ENCODE results near the gene ZNF496.
A peak's percentile ranks its signal among the peaks of the same experiment; 100 is the strongest.

The ZNF496 gene

DNA sequence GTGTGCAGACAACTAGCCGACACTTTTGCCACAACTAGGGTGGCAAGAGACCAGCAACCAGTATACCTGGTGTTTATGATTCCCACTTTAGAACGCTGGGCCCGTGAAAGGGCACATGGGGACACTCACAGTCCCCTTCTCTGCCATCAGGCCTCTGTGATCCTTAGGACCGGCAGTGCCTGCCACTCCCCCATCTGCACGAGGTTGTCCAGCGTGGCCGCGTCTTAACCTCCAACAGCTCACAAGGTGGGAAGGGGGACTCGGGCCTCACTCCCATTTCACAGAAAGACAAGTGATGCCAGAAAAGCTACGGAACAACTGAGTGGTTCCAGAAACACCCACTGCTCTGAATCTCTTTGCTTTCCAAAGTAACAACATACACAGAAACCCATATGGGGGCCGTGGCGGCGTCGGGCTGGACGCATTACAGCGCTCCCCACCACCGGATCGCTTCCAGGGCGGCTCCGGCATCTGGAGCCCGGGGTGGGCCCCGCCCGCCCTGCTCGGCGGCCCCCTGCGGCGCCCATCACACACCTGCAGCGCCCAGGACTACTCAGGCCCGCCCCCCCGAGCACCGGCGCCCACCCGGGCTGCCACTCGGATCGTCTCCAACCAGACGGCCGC is 1.0 kb downstream of the ZNF496 start:
- peak overlapping the region; percentile 89 for H3K9ac ChIP-seq (ENCODE audit: low read depth, low read length)
- peaks cover 28% of the 10 kb centered on the region for H4K20me1 ChIP-seq (ENCODE audit: insufficient read depth, low read length)
- H3K27me3 ChIP-seq (ENCODE audit: insufficient read depth, low read length, poor library complexity): no peaks in the 10 kb centered on the region
- H3K79me2 ChIP-seq (ENCODE audit: insufficient read depth, low read length): peaks cover 52% of the 10 kb centered on the region
- H2AFZ ChIP-seq (ENCODE audit: low read depth, low read length): peak overlapping the region; percentile 88
- no peaks in the 10 kb centered on the region for H3K9me3 ChIP-seq (ENCODE audit: insufficient read depth, low read length, severe bottlenecking)
- peak overlapping the region; percentile 97 for H3K4me2 ChIP-seq (ENCODE audit: insufficient read depth, low read length)
- no peak for DNase-seq
- peaks cover 60% of the 10 kb centered on the region for H3K4me1 ChIP-seq (ENCODE audit: insufficient read depth, low read length)
- peak overlapping the region; percentile 70 to 81; a peak in 3 of 4 replicates for H3K4me3 ChIP-seq (ENCODE audit: low read depth in 1 of 2, low read length in 2 of 2)
- peak overlapping the region; percentile 23; the same call in 1 of the 2 replicates for H3K27ac ChIP-seq (ENCODE audit: low read length)
- peaks cover 55% of the 10 kb centered on the region for H3K36me3 ChIP-seq (ENCODE audit: insufficient read depth, low read length)
- ATAC-seq (ENCODE audit: insufficient read depth, low read depth): no peak; the same call in 1 of the 3 replicates
- TF ChIP-seq CTCF (IDR thresholded peaks at IDR 0.05; ENCODE audit: borderline replicate concordance, extremely low read depth, low read length, poor library complexity, severe bottlenecking) (no peak), EZH2 (IDR thresholded peaks at IDR 0.05; ENCODE audit: borderline replicate concordance, low read depth, low read length, severe bottlenecking) (no peak)

DNA sequence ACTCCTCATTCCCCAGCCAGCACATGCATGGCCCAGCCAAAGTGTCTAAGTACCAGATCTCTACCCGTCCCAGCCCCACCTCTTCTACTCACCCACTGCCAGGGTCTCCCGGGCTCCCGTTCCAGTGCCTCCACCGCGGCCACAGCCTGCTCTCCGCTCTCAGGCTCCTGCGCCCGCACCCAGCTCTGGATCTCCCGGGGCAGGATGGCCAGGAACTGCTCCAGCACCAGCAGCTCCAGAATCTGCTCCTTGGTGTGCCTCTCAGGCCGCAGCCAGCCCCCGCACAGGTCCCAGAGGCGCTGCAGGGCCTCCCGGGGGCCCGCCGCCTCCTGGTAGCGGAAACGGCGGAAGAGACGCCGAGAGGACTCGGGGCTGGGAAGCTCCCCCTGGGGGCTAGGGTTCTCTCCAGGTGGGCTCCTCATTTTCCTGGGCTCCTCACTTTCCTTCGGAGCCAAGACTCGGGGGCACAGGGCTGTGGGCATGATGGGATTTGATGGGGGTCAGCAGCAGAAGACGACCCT is 2.5 kb downstream of the ZNF496 start:
- H3K4me3 ChIP-seq (ENCODE audit: low read depth in 1 of 2, low read length in 2 of 2): no peak overlapping the region
- TF ChIP-seq CTCF (IDR thresholded peaks at IDR 0.05; ENCODE audit: borderline replicate concordance, extremely low read depth, low read length, poor library complexity, severe bottlenecking) (no peak), EZH2 (IDR thresholded peaks at IDR 0.05; ENCODE audit: borderline replicate concordance, low read depth, low read length, severe bottlenecking) (no peak)

GRCh38 chr1:247328311-247328710 is 3.4 kb downstream of the ZNF496 start:
- 0 out of 4 replicates have a peak overlapping the region, but pooled peaks of 1 of the 2 experiments have one; percentile 10 for H3K4me3 ChIP-seq (ENCODE audit: low read depth in 1 of 2, low read length in 2 of 2)
- 0 out of 2 replicates have a peak overlapping the region, but pooled peaks have one; percentile 14 for H3K4me2 ChIP-seq (ENCODE audit: insufficient read depth, low read length)
- TF ChIP-seq EZH2 (IDR thresholded peaks at IDR 0.05; ENCODE audit: borderline replicate concordance, low read depth, low read length, severe bottlenecking): no peak
- TF ChIP-seq CTCF (IDR thresholded peaks at IDR 0.05; ENCODE audit: borderline replicate concordance, extremely low read depth, low read length, poor library complexity, severe bottlenecking): no peak
- no peaks in the 10 kb centered on the region for H3K27me3 ChIP-seq (ENCODE audit: insufficient read depth, low read length, poor library complexity)
- H4K20me1 ChIP-seq (ENCODE audit: insufficient read depth, low read length): peaks cover 27% of the 10 kb centered on the region
- H3K4me1 ChIP-seq (ENCODE audit: insufficient read depth, low read length): peaks cover 41% of the 10 kb centered on the region
- H3K36me3 ChIP-seq (ENCODE audit: insufficient read depth, low read length): peaks cover 67% of the 10 kb centered on the region
- no peak for DNase-seq
- H3K79me2 ChIP-seq (ENCODE audit: insufficient read depth, low read length): peaks cover 41% of the 10 kb centered on the region
- no peak overlapping the region for H3K9ac ChIP-seq (ENCODE audit: low read depth, low read length)
- ATAC-seq (ENCODE audit: insufficient read depth, low read depth): no peak
- no peaks in the 10 kb centered on the region for H3K9me3 ChIP-seq (ENCODE audit: insufficient read depth, low read length, severe bottlenecking)
- H2AFZ ChIP-seq (ENCODE audit: low read depth, low read length): no peak overlapping the region
- no peak overlapping the region for H3K27ac ChIP-seq (ENCODE audit: low read length)

More for the DNA sequence above, 2.5 kb downstream of the ZNF496 start:
- DNase-seq (no peak), ATAC-seq (ENCODE audit: insufficient read depth, low read depth) (no peak)
- no peak overlapping the region for H3K27ac ChIP-seq (ENCODE audit: low read length)
- no peaks in the 10 kb centered on the region for H3K9me3 ChIP-seq (ENCODE audit: insufficient read depth, low read length, severe bottlenecking)
- H3K79me2 ChIP-seq (ENCODE audit: insufficient read depth, low read length): peaks cover 47% of the 10 kb centered on the region
- no peak overlapping the region for H3K9ac ChIP-seq (ENCODE audit: low read depth, low read length)
- peaks cover 27% of the 10 kb centered on the region for H4K20me1 ChIP-seq (ENCODE audit: insufficient read depth, low read length)
- peaks cover 68% of the 10 kb centered on the region for H3K36me3 ChIP-seq (ENCODE audit: insufficient read depth, low read length)
- H3K4me1 ChIP-seq (ENCODE audit: insufficient read depth, low read length): peaks cover 50% of the 10 kb centered on the region
- no peak overlapping the region for H2AFZ ChIP-seq (ENCODE audit: low read depth, low read length)
- peak overlapping the region; percentile 97; the same call in 1 of the 2 replicates for H3K4me2 ChIP-seq (ENCODE audit: insufficient read depth, low read length)
- H3K27me3 ChIP-seq (ENCODE audit: insufficient read depth, low read length, poor library complexity): no peaks in the 10 kb centered on the region
